Measurements from ENCODE around the gene PEX11A. TPM values are rescaled to one million over a fixed set of nuclear protein-coding genes. Genes with fewer than 3 reads are reported as not detected.

PEX11A gene
- total RNA-seq, 1 donor from 2014 or later: 1.1 TPM

- peak; percentile 80 for DNase-seq
- Mint-ChIP-seq H3K27ac (ENCODE audit: unreplicated experiment) (no peak overlapping the region), H3K36me3 (ENCODE audit: unreplicated experiment) (no peaks in the 10 kb centered on the region)
Measured at GRCh38 chr15:89673165-89673512, 17.4 kb downstream of the PEX11A start.

GRCh38 chr15:89672221-89673164 lies 18.1 kb downstream of the PEX11A start:
- H3K27ac Mint-ChIP-seq (ENCODE audit: unreplicated experiment): no peak overlapping the region
- H3K4me3 Mint-ChIP-seq (ENCODE audit: unreplicated experiment): no peak overlapping the region
- no peaks in the 10 kb centered on the region for H3K36me3 Mint-ChIP-seq (ENCODE audit: unreplicated experiment)
- no peak for DNase-seq
- peaks cover 4% of the 10 kb centered on the region for H3K4me1 Mint-ChIP-seq (ENCODE audit: low read depth, unreplicated experiment)
- TF ChIP-seq, protein P1, sequence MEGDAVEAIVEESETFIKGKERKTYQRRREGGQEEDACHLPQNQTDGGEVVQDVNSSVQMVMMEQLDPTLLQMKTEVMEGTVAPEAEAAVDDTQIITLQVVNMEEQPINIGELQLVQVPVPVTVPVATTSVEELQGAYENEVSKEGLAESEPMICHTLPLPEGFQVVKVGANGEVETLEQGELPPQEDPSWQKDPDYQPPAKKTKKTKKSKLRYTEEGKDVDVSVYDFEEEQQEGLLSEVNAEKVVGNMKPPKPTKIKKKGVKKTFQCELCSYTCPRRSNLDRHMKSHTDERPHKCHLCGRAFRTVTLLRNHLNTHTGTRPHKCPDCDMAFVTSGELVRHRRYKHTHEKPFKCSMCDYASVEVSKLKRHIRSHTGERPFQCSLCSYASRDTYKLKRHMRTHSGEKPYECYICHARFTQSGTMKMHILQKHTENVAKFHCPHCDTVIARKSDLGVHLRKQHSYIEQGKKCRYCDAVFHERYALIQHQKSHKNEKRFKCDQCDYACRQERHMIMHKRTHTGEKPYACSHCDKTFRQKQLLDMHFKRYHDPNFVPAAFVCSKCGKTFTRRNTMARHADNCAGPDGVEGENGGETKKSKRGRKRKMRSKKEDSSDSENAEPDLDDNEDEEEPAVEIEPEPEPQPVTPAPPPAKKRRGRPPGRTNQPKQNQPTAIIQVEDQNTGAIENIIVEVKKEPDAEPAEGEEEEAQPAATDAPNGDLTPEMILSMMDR (IDR thresholded peaks at IDR 0.05; ENCODE audit: partially characterized antibody, unreplicated experiment): no peak
- H3K27me3 Mint-ChIP-seq (ENCODE audit: unreplicated experiment): peaks cover 6% of the 10 kb centered on the region
- peaks cover 3% of the 10 kb centered on the region for H3K9me3 Mint-ChIP-seq (ENCODE audit: unreplicated experiment)

More at GRCh38 chr15:89673165-89673512, 17.4 kb downstream of the PEX11A start:
- Mint-ChIP-seq H3K27me3 (ENCODE audit: unreplicated experiment) (peaks cover 6% of the 10 kb centered on the region), H3K4me3 (ENCODE audit: unreplicated experiment) (no peak overlapping the region), H3K9me3 (ENCODE audit: unreplicated experiment) (peaks cover 3% of the 10 kb centered on the region), H3K4me1 (ENCODE audit: low read depth, unreplicated experiment) (peaks cover 4% of the 10 kb centered on the region)
- TF ChIP-seq, protein P1 (IDR thresholded peaks at IDR 0.05; ENCODE audit: partially characterized antibody, unreplicated experiment): peak; percentile 75

DNA sequence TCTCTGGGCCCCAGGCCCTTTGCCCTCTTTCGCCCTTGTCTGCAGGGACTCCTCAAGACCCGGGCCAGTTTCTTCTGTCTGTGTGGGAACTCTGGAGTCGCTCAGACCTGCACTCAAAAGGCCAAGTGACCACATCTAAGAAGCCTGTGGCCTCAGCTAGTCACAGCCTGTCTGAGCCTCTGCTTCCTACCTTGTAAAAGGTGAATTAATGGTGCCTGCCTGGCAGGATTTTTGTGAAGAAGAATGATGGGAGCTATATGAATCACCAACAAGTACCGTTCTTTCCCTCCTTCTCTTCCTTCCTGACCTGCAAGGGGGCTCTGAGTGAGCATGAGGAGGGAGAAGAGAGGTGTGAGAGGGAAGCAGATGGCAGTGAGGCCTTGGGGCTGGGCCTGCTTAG lies 18.9 kb downstream of the PEX11A start:
- Mint-ChIP-seq H3K4me3 (ENCODE audit: unreplicated experiment) (no peak overlapping the region), H3K4me1 (ENCODE audit: low read depth, unreplicated experiment) (peaks cover 4% of the 10 kb centered on the region)

GRCh38 chr15:89670971-89671560 lies 19.5 kb downstream of the PEX11A start:
- DNase-seq: no peak
- Mint-ChIP-seq H3K36me3 (ENCODE audit: unreplicated experiment) (no peaks in the 10 kb centered on the region), H3K9me3 (ENCODE audit: unreplicated experiment) (peaks cover 3% of the 10 kb centered on the region), H3K27me3 (ENCODE audit: unreplicated experiment) (peaks cover 6% of the 10 kb centered on the region), H3K4me3 (ENCODE audit: unreplicated experiment) (no peak overlapping the region), H3K27ac (ENCODE audit: unreplicated experiment) (no peak overlapping the region), H3K4me1 (ENCODE audit: low read depth, unreplicated experiment) (peaks cover 4% of the 10 kb centered on the region)
- TF ChIP-seq, protein P1 (IDR thresholded peaks at IDR 0.05; ENCODE audit: partially characterized antibody, unreplicated experiment): no peak

More for the DNA sequence above, 18.9 kb downstream of the PEX11A start:
- peaks cover 3% of the 10 kb centered on the region for H3K9me3 Mint-ChIP-seq (ENCODE audit: unreplicated experiment)
- TF ChIP-seq, protein P1 (IDR thresholded peaks at IDR 0.05; ENCODE audit: partially characterized antibody, unreplicated experiment): no peak
- no peak for DNase-seq
- H3K27me3 Mint-ChIP-seq (ENCODE audit: unreplicated experiment): peaks cover 6% of the 10 kb centered on the region
- no peaks in the 10 kb centered on the region for H3K36me3 Mint-ChIP-seq (ENCODE audit: unreplicated experiment)
- no peak overlapping the region for H3K27ac Mint-ChIP-seq (ENCODE audit: unreplicated experiment)

GRCh38 chr15:89669941-89670340 lies 20.6 kb downstream of the PEX11A start:
- Mint-ChIP-seq H3K4me1 (ENCODE audit: low read depth, unreplicated experiment) (peaks cover 4% of the 10 kb centered on the region), H3K4me3 (ENCODE audit: unreplicated experiment) (no peak overlapping the region), H3K27ac (ENCODE audit: unreplicated experiment) (no peak overlapping the region), H3K27me3 (ENCODE audit: unreplicated experiment) (peaks cover 6% of the 10 kb centered on the region), H3K36me3 (ENCODE audit: unreplicated experiment) (no peaks in the 10 kb centered on the region), H3K9me3 (ENCODE audit: unreplicated experiment) (peaks cover 3% of the 10 kb centered on the region)
- TF ChIP-seq, protein P1 (IDR thresholded peaks at IDR 0.05; ENCODE audit: partially characterized antibody, unreplicated experiment): no peak
- no peak for DNase-seq

Data from glutamatergic neuron (in vitro differentiated cells).